Cardiac septum (tissue), 1 donor: ENCODE data around the gene SPTSSA. TPM values are rescaled to one million over a fixed set of nuclear protein-coding genes. Genes with fewer than 3 reads are reported as not detected.
"Not testable (repeated sequence)": the region's sequence is repeated elsewhere in the genome, so short reads cannot be mapped to it uniquely, and the experiment has no call there.

ENCODE experiments used
- DNase-seq: peaks from one replicate; pipeline ENCODE4 v3.0.0-alpha.2; 2020; ENCODE audit warnings: low spot score
- intact Hi-C: fragments of 100-400 bp; cut with DNase I; formaldehyde crosslinking; loops from one replicate; pipeline ENCODE4 v1.14.0; 2022
- total RNA-seq: library from RNA; stranded (reverse); fragmentation: NEBNext Ultra II Directional; extraction: Animal tissue kit (Norgen Biotek cat#: 25700); gene quantifications from one replicate; pipeline ENCODE4 v1.2.1, GENCODE V29; 2021
- donor health status: DM: no; HTN: no; CAD: no.

SPTSSA gene
- total RNA-seq, 1 donor from 2014 or later: 11.5 TPM

- intact Hi-C loops: no loop called here
- DNase-seq: no peak
Observed at GRCh38 chr14:34436960-34437728, 24.9 kb downstream of the SPTSSA start.

- no peak for DNase-seq
- intact Hi-C loops: no loop called here
Observed at GRCh38 chr14:34436118-34436905, 25.7 kb downstream of the SPTSSA start.

GRCh38 chr14:34433957-34434356, 28.1 kb downstream of the SPTSSA start:
- intact Hi-C loops: no loop called here
- no peak for DNase-seq

GRCh38 chr14:34428102-34428466, 34.0 kb downstream of the SPTSSA start:
- DNase-seq, intact Hi-C loops: not testable (repeated sequence)

- intact Hi-C loops: no loop called here
- DNase-seq: no peak
Observed at GRCh38 chr14:34426313-34427295, 35.4 kb downstream of the SPTSSA start.

- intact Hi-C loops: no loop called here
- DNase-seq: no peak
Observed at GRCh38 chr14:34425095-34425851, 36.8 kb downstream of the SPTSSA start.

- intact Hi-C loops: no loop called here
- DNase-seq: no peak
Observed at GRCh38 chr14:34424488-34424887, 37.6 kb downstream of the SPTSSA start.

GRCh38 chr14:34423445-34423844, 38.6 kb downstream of the SPTSSA start:
- intact Hi-C loops: no loop called here
- no peak for DNase-seq

GRCh38 chr14:34420547-34421150, 41.4 kb downstream of the SPTSSA start:
- no peak for DNase-seq
- intact Hi-C loops: no loop called here

GRCh38 chr14:34409721-34410120, 52.3 kb downstream of the SPTSSA start:
- intact Hi-C loops: no loop called here
- DNase-seq: no peak

GRCh38 chr14:34407951-34408350, 54.1 kb downstream of the SPTSSA start:
- DNase-seq: no peak
- intact Hi-C loops: no loop called here

GRCh38 chr14:34404416-34404815, 57.6 kb downstream of the SPTSSA start:
- no peak for DNase-seq
- intact Hi-C loops: no loop called here

- no peak for DNase-seq
- intact Hi-C loops: no loop called here
Observed at GRCh38 chr14:34403646-34404045, 58.4 kb downstream of the SPTSSA start.

GRCh38 chr14:34398024-34398423, 64.0 kb downstream of the SPTSSA start:
- no peak for DNase-seq
- intact Hi-C loops: no loop called here

GRCh38 chr14:34387974-34388516, 74.0 kb downstream of the SPTSSA start:
- intact Hi-C loops: no loop called here
- DNase-seq: no peak

GRCh38 chr14:34386865-34387485, 75.1 kb downstream of the SPTSSA start:
- no peak for DNase-seq

GRCh38 chr14:34385881-34386280, 76.2 kb downstream of the SPTSSA start:
- DNase-seq, intact Hi-C loops: not testable (repeated sequence)

More at GRCh38 chr14:34386865-34387485, 75.1 kb downstream of the SPTSSA start:
- intact Hi-C loops: no loop called here

GRCh38 chr14:34383839-34384238, 78.2 kb downstream of the SPTSSA start:
- DNase-seq: no peak
- intact Hi-C loops: no loop called here
